Tongue (tissue), 1 donor: ENCODE measurements around the gene FOXO1. TPM values are rescaled to one million over a fixed set of nuclear protein-coding genes. Genes with fewer than 3 reads are reported as not detected.

Experiments used
- total RNA-seq: library from RNA; depleted of rRNA; stranded (reverse); fragments of >200 nt; gene quantifications from one replicate; pipeline ENCODE4 v1.2.3, GENCODE V29; 2014

FOXO1 gene
- total RNA-seq, 1 donor from 2014 or later = 24.1 TPM

Other genes with a start within 250 kb of the FOXO1 start
- gene MRPS31, start 104.5 kb upstream of the FOXO1 start, total RNA-seq = 30.1 TPM
- 22.4 TPM for gene SLC25A15, start 123.0 kb upstream of the FOXO1 start, total RNA-seq